H9 (cell line): Measurements from ENCODE around the gene NR3C2. TPM values are rescaled to one million over a fixed set of nuclear protein-coding genes. Genes with fewer than 3 reads are reported as not detected.

Experiments used
- DNase-seq: peaks from one replicate; pipeline ENCODE4 v3.0.0-alpha.2; 2017
- H2AFZ ChIP-seq: one replicate; pipeline ENCODE4 v1.6.1; 2013; ENCODE audit warnings: mild to moderate bottlenecking, low read length, control low read depth, moderate library complexity
- H2AK5ac ChIP-seq: 2 replicates; pipeline ENCODE4 v1.6.1; 2013; ENCODE audit warnings: low read length, control low read depth, mixed read lengths; ENCODE audit not compliant: insufficient read length
- H2BK120ac ChIP-seq: one replicate; pipeline ENCODE4 v1.6.1; 2013; ENCODE audit warnings: low read depth, mild to moderate bottlenecking, low read length, control low read depth, inconsistent platforms; ENCODE audit not compliant: poor library complexity, severe bottlenecking
- H2BK12ac ChIP-seq: 2 replicates; pipeline ENCODE4 v1.6.1; 2013; ENCODE audit warnings: low read length, control low read depth, mixed read lengths, low read depth; ENCODE audit not compliant: insufficient read length
- H2BK15ac ChIP-seq: 2 replicates; pipeline ENCODE4 v1.6.1; 2013; ENCODE audit warnings: low read depth, low read length, control low read depth
- H2BK20ac ChIP-seq: one replicate; pipeline ENCODE4 v1.6.1; 2013; ENCODE audit warnings: low read depth, mild to moderate bottlenecking, low read length, control low read depth, inconsistent platforms; ENCODE audit not compliant: poor library complexity, severe bottlenecking
- H2BK5ac ChIP-seq: 2 replicates; pipeline ENCODE4 v1.6.1; 2013; ENCODE audit warnings: low read length, control low read depth, mixed read lengths; ENCODE audit not compliant: insufficient read length
- H3K14ac ChIP-seq: 2 replicates; pipeline ENCODE4 v1.6.1; 2013; ENCODE audit warnings: low read length, control low read depth; ENCODE audit not compliant: insufficient read depth
- H3K18ac ChIP-seq: 2 replicates; pipeline ENCODE4 v1.6.1; 2013; ENCODE audit warnings: low read depth, mild to moderate bottlenecking, mixed read lengths, low read length, control low read depth; ENCODE audit not compliant: insufficient read length
- H3K23ac ChIP-seq: 2 replicates; pipeline ENCODE4 v1.6.1; 2013; ENCODE audit warnings: low read length, control low read depth, mixed read lengths, low read depth; ENCODE audit not compliant: insufficient read length
- H3K23me2 ChIP-seq: 2 replicates; pipeline ENCODE4 v1.6.1; 2013; ENCODE audit warnings: low read depth, mild to moderate bottlenecking, mixed read lengths, low read length, control low read depth; ENCODE audit not compliant: insufficient read length, poor library complexity, severe bottlenecking
- H3K27ac ChIP-seq: 2 replicates; pipeline ENCODE4 v1.5.1; 2013; ENCODE audit warnings: low read length, control low read depth, mixed read lengths, low read depth; ENCODE audit not compliant: insufficient read length
- H3K27me3 ChIP-seq: 2 replicates; pipeline ENCODE4 v1.6.1; 2013; ENCODE audit warnings: low read length, control low read depth, inconsistent platforms; ENCODE audit not compliant: insufficient read depth
- H3K4ac ChIP-seq: 2 replicates; pipeline ENCODE4 v1.6.1; 2013; ENCODE audit warnings: low read depth, mild to moderate bottlenecking, control low read depth, inconsistent platforms, low read length, moderate library complexity
- H3K4me1 ChIP-seq: 2 replicates; pipeline ENCODE4 v1.6.1; 2013; ENCODE audit warnings: low read length, control low read depth, inconsistent platforms; ENCODE audit not compliant: insufficient read depth
- H3K4me2 ChIP-seq: 2 replicates; pipeline ENCODE4 v1.6.1; 2013; ENCODE audit warnings: low read length, control low read depth, mixed read lengths; ENCODE audit not compliant: insufficient read length, insufficient read depth
- H3K56ac ChIP-seq: 2 replicates; pipeline ENCODE4 v1.6.1; 2013; ENCODE audit warnings: low read depth, mild to moderate bottlenecking, mixed read lengths, low read length, control low read depth; ENCODE audit not compliant: insufficient read length
- H3K79me1 ChIP-seq: 2 replicates; pipeline ENCODE4 v1.6.1; 2013; ENCODE audit warnings: low read depth, mild to moderate bottlenecking, moderate library complexity, low read length, control low read depth, inconsistent platforms; ENCODE audit not compliant: insufficient read depth, poor library complexity, severe bottlenecking
- H3K79me2 ChIP-seq: 2 replicates; pipeline ENCODE4 v1.6.1; 2013; ENCODE audit warnings: low read length, control low read depth, inconsistent platforms; ENCODE audit not compliant: insufficient read depth
- H3K9ac ChIP-seq: 2 replicates; pipeline ENCODE4 v1.6.1; 2013; ENCODE audit warnings: low read length, control low read depth, mixed read lengths; ENCODE audit not compliant: insufficient read length; ENCODE audit errors: extremely low read depth
- H3K9me3 ChIP-seq: one replicate; pipeline ENCODE4 v1.6.1; 2013; ENCODE audit warnings: low read depth, low read length, inconsistent platforms; ENCODE audit not compliant: control insufficient read depth
- H3T11ph ChIP-seq: one replicate; pipeline ENCODE4 v1.6.1; 2013; ENCODE audit warnings: mild to moderate bottlenecking, low read length, control low read depth, inconsistent platforms
- H4K20me1 ChIP-seq: one replicate; pipeline ENCODE4 v1.6.1; 2013; ENCODE audit not compliant: control insufficient read depth, insufficient read length, insufficient read depth
- H4K5ac ChIP-seq: 2 replicates; pipeline ENCODE4 v1.6.1; 2013; ENCODE audit warnings: low read depth, mild to moderate bottlenecking, mixed read lengths, low read length, control low read depth; ENCODE audit not compliant: insufficient read length
- H4K8ac ChIP-seq: replicated peaks from 2 replicates; pipeline ENCODE4 v1.6.1; 2013; ENCODE audit warnings: low read length, control low read depth, mixed read lengths, low read depth; ENCODE audit not compliant: insufficient read length
- H4K91ac ChIP-seq: 2 replicates; pipeline ENCODE4 v1.6.1; 2013; ENCODE audit warnings: low read depth, mild to moderate bottlenecking, moderate library complexity, mixed read lengths, low read length, control low read depth; ENCODE audit not compliant: insufficient read length
- H3K27ac Mint-ChIP-seq, 3 experiments: 2 replicates in 2 of 3; 3 replicates in 1 of 3; pipeline ENCODE4 v1.8.0; 2020 to 2021; ENCODE audit warnings: mixed read lengths in 3 of 3, mild to moderate bottlenecking in 1 of 3, moderate library complexity in 1 of 3
- H3K27me3 Mint-ChIP-seq: 2 replicates; pipeline ENCODE4 v1.8.0; 2021; ENCODE audit warnings: low read depth, mild to moderate bottlenecking, moderate library complexity, mixed read lengths
- H3K36me3 Mint-ChIP-seq, 3 experiments: 2 replicates in 2 of 3; 3 replicates in 1 of 3; pipeline ENCODE4 v1.8.0; 2020 to 2021; ENCODE audit warnings: low read depth in 3 of 3, mixed read lengths in 3 of 3; ENCODE audit not compliant: insufficient read depth in 1 of 3
- H3K4me1 Mint-ChIP-seq, 2 experiments: 2 replicates each; pipeline ENCODE4 v1.8.0; 2020; ENCODE audit warnings: mixed read lengths in 2 of 2
- H3K4me3 Mint-ChIP-seq, 2 experiments: 2 replicates in 1 of 2; 3 replicates in 1 of 2; pipeline ENCODE4 v1.8.0; 2020 to 2021; ENCODE audit warnings: mild to moderate bottlenecking in 2 of 2, mixed read lengths in 2 of 2, moderate library complexity in 1 of 2
- H3K9me3 Mint-ChIP-seq, 2 experiments: 2 replicates in 1 of 2; 3 replicates in 1 of 2; pipeline ENCODE4 v1.8.0; 2020; ENCODE audit warnings: mild to moderate bottlenecking in 2 of 2, mixed read lengths in 2 of 2, moderate library complexity in 1 of 2
- WGBS: extraction: QIAGEN DNeasy Blood & Tissue Kit; methylation state at CpG from one replicate; pipeline ENCODE4 v1.1.7; 2013; ENCODE audit warnings: missing lambda C conversion rate, low lambda C conversion rate, mixed read lengths; ENCODE audit not compliant: insufficient read length; ENCODE audit errors: extremely low coverage; 5-methylcytosine and 5-hydroxymethylcytosine counted together
- total RNA-seq: library from RNA; stranded (reverse); gene quantifications from 2 replicates; pipeline ENCODE4 v1.2.1, GENCODE V29; 2021
- TF ChIP-seq, protein P1 (sequence below): fragments of 200-600 bp; sonication (generic); conservative IDR thresholded peaks from 3 replicates; pipeline ENCODE4 v1.8.0; 2021; ENCODE audit warnings: antibody characterized with exemption, mild to moderate bottlenecking

NR3C2 gene
- total RNA-seq, 1 experiment from 2014 or later: 1.4 TPM

DNA sequence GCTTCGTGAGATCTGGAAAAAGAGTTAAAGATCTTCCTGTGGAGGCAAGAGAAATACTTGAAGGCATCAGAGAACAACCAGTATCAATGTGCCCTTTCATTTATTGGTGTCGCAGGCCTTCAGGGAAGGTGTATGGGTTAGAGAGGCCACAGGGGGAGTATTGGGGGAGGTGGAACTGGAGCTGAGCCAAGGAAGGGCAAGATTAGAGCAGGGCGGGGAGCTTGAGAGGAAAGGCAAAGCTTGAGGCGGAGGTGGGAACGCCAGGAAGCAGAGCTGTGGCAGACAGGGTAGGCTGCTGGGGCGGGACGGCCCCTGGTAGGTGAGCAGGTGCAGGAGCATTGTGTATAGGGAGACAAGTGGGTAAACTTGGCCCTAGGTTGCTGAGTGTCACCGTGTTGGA, 380.4 kb downstream of the NR3C2 start:
- H3K9me3 Mint-ChIP-seq: no peaks in the 10 kb centered on the region
- no peak for DNase-seq

More for the DNA sequence above, 380.4 kb downstream of the NR3C2 start:
- Histone ChIP-seq H3K14ac (no peak overlapping the region), H2AFZ (no peak overlapping the region), H4K5ac (no peak overlapping the region), H3K79me1 (no peaks in the 10 kb centered on the region), H4K91ac (no peak overlapping the region), H3K23ac (no peak overlapping the region), H3K23me2 (no peaks in the 10 kb centered on the region), H2BK15ac (no peak overlapping the region), H3T11ph (no peak overlapping the region), H3K9ac (no peak overlapping the region), H3K27ac (no peak overlapping the region), H3K4me1 (peaks cover 5% of the 10 kb centered on the region; the same call in 1 of the 2 replicates), H3K4me2 (no peak overlapping the region), H3K4ac (no peak overlapping the region), H3K27me3 (no peaks in the 10 kb centered on the region), H3K18ac (no peak overlapping the region), H3K9me3 (no peaks in the 10 kb centered on the region), H3K79me2 (no peaks in the 10 kb centered on the region), H4K8ac (no peak overlapping the region), H2BK120ac (no peak overlapping the region), H4K20me1 (no peaks in the 10 kb centered on the region), H2BK12ac (no peak overlapping the region), H2BK20ac (no peak overlapping the region), H2BK5ac (no peak overlapping the region), H3K56ac (no peak overlapping the region), H2AK5ac (no peak overlapping the region)
- Mint-ChIP-seq H3K27ac (peak overlapping the region in 1 of 3 experiments; percentile 2; a peak in 1 of 7 replicates), H3K36me3 (no peaks in the 10 kb centered on the region), H3K27me3 (no peaks in the 10 kb centered on the region), H3K4me1 (peaks cover 27 to 34% of the 10 kb centered on the region in 2 experiments), H3K4me3 (no peak overlapping the region)
- TF ChIP-seq, protein P1, sequence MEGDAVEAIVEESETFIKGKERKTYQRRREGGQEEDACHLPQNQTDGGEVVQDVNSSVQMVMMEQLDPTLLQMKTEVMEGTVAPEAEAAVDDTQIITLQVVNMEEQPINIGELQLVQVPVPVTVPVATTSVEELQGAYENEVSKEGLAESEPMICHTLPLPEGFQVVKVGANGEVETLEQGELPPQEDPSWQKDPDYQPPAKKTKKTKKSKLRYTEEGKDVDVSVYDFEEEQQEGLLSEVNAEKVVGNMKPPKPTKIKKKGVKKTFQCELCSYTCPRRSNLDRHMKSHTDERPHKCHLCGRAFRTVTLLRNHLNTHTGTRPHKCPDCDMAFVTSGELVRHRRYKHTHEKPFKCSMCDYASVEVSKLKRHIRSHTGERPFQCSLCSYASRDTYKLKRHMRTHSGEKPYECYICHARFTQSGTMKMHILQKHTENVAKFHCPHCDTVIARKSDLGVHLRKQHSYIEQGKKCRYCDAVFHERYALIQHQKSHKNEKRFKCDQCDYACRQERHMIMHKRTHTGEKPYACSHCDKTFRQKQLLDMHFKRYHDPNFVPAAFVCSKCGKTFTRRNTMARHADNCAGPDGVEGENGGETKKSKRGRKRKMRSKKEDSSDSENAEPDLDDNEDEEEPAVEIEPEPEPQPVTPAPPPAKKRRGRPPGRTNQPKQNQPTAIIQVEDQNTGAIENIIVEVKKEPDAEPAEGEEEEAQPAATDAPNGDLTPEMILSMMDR: no peak; the same call in 2 of the 3 replicates
- no CpG with 5 or more reads among the region's 8 CpGs for WGBS
